Stimulated activated CD4-positive, alpha-beta T cell treated with anti-CD3 and anti-CD28 coated beads, Interleukin-4, amount 100 ng/mL, for 48 hours (primary cell): ENCODE data around the gene ADGRD2.

Experiments used
- DNase-seq, 2 donors: peaks; one replicate each; pipeline ENCODE4 v3.0.0-alpha.2; 2020; ENCODE audit warnings: low read depth in 2 of 2

Gene ADGRD2

DNA sequence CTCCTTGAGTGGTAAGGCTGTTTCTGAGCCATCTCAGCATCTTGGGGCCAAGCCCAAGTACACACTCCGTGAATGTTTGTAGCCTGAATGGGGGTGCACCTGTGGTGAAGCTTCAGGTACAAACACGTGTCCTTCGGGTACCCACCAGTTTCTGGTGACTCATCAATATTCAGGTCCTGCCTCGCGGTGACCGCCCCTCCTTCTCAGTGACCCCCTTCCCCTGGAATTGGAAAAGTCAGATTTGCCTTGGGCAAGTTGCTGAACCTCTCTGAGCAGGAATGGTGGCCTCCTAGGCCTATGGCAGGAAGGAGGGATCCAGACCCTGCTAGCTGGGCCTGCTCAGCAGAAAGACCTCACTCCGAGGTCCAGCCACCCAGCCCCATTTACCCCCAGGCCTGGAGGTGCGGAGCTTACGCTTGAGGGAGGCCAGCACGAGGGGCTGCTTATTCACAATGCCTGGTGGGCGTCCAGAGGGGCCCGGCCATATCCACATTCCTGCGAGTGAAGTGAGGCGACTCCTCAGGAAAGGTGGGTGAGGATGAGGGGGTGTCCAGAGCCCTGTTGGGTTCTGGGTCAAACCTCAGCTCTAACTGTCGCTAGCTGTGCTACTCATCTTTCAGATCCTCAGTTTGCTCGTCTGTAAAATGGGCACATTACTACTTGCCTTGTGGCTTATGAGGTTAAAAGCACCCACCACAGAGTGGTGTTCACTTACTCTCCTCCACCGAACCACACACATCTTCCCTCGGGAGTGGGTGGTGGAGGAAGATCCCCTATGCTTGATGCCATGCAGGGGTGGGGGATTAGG lies 7.0 kb downstream of the ADGRD2 start:
- DNase-seq: no peak

DNA sequence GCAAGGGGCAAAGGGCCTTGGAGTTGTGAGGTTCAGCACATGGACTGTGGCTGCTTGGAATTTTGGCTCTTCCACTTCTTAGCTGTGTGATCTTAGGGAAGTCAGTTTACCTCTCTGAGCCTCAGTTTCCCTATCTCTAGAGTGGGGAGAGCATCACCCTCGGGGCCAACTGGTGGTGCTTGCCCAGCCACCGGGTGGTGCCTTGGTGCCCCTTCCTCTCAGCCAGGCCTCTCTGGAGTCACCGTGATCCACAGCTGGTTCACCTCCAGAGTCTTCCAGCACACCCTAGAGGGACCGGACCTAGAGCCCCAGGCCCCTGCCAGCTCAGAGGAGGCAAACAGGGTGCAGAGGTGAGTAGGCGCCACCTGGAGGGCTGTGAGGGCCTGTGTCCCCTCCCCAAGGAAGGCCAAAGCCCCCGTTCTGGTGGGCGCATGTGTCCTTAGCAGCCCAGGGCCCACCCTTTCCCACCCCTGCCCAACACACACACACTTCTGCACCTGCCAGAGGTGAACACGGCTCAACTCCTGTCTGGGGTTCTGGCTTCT lies 7.7 kb downstream of the ADGRD2 start:
- DNase-seq: no peak

DNA sequence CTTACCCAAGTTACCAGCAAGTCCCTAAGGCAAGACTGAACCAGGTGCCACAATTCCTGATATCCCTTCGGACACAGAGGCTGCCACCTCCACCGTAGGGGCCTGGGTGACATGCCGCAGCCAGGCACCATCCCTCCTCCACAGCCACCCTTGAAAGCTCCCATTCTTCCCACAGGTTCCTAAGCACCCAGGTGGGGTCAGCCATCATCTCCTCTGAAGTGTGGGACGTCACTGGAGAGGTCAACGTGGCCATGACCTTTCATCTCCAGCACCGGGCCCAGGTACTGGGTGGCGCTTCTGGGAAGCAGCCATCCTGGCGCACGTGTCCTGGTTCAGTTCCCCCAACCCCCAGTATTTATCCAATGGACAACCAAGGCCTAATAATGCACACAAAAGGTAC lies 8.2 kb downstream of the ADGRD2 start:
- no peak for DNase-seq

DNA sequence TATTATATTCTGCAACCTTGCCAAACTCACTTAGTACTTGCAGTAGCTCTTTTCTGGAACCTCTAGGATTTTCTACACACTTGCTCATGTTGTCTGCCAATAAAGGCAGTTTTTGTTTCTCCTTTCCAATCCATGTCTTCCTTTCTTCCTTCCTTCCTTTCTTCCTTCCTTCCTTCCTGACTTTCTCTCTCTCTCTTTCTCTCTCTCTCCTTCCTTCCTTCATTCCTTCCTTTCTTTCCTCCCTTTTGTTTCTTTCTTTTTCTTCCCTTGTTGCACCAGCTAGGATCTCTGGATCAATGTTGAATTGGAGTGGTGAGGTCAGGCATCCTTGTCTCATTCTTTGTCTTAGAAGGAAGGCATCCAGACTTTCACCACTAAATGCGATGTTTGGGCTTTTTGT lies 12.5 kb downstream of the ADGRD2 start:
- no peak for DNase-seq

DNA sequence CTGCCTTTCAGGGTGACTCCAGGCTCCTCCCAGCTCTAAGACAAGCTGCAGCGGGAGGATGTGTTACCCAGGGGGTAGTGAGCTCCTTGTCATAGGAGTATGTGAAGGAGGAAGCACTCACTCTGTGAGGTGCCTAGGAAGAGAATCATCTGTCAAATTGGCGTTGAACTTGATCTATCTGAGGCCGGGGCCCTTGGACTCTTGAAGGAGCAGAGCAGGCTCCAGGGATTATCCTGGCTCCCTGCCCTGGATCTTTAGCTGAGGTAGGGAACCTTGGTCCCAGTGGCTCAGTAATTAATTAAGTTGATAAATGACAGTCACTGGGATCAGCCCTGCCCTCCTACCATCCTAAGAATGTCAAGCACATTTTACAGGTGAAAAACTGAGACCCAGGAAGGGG lies 15.5 kb downstream of the ADGRD2 start:
- DNase-seq: no peak

DNA sequence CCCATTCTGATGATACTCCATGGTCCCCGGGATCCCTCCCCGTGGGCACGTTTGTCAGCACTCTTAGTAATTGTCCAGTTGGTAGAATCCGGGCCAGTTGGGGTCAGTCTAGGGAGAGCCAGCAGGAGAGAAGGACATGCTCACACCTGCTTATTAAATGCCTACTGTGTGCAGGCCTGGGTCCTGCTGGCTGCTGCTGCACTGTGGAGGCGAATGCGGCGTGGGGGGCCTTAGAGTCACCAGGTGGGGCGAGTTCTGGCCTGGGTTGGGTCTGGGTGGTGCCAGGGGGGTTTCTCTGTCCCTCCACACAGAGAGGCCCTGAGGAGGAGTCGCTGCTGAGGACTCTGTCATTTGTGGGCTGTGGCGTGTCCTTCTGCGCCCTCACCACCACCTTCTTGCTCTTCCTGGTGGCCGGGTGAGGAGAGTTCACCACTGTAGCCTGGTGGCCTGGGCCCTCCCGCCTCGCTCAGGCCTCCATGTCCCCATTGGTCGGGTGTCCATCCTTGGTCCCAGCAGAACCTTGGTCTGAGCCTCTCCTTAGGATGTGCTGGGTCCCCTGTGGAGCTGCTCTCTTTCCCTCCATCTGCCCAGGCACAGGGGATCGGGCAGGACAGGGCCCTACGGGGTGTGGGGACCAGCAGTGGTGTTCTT lies 17.3 kb downstream of the ADGRD2 start:
- DNase-seq: no peak

DNA sequence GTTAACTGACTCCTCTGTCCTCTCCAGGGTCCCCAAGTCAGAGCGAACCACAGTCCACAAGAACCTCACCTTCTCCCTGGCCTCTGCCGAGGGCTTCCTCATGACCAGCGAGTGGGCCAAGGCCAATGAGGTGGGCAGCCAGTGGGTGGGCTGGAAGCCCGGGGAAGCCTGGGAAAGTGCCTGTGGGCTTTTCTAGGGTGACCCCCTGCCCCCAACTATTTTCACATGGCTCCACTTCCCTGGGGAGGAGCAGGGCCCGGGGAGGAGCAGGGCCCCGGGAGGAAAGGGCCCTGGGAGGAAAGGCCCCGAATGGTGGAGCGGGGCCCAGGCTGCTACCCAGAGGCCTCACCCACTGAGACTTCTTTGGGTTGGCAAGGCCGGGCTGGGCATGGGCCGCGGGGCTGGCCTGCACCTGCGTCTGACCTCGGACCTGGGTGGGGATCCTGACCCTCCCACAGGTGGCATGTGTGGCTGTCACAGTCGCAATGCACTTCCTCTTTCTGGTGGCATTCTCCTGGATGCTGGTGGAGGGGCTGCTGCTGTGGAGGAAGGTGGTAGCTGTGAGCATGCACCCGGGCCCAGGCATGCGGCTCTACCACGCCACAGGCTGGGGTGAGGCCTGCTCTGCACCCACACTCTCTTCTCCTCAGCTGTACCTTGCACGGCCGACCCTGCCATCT lies 17.9 kb downstream of the ADGRD2 start:
- DNase-seq: no peak

DNA sequence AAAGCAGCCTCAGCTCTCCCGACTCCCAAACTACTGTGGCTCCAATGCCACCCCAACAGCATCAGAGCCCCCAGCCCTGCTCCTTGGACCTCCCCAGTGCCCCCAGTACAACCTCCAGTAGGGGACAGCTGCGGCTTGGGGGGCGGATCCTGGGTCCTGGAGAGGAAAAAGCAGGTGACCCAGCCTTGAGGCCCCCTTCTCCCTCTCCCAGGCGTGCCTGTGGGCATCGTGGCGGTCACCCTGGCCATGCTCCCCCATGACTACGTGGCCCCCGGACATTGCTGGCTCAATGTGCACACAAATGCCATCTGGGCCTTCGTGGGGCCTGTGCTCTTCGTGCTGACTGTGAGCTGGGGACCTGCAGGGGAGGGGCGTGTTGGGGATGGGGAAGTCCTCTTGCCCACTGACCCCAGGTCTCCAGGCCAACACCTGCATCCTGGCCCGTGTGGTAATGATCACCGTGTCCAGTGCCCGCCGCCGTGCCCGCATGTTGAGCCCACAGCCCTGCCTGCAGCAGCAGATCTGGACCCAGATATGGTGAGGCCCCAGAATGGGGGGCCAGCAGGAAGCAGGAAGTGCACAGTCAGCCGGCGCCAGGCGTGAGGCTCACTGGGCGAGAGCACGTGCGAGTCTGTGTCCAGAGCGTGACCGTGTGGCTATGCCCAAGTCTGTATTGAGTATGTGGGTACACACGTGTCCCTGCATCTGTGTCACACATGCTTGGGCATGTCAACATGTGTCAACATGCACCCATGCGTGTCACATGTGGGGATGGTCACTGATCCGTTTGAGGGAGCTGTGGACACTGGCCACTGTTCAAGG lies 19.0 kb downstream of the ADGRD2 start:
- no peak for DNase-seq

DNA sequence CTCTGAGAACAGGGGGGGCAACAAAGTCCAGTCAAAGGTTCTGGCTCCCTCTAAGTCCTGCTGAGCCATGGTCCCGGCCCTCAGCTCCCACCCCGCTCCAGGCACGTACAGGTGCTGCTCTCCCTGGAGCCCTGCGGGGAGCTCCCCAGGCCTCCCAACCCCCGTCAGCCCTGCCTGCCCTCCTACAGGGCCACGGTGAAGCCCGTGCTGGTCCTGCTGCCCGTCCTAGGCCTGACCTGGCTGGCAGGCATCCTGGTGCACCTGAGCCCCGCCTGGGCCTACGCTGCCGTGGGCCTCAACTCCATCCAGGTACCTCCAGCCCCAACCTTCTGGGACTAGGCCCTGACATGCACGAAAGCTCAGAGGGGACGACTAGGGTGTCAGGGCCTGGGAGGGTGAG lies 20.1 kb downstream of the ADGRD2 start:
- no peak for DNase-seq

DNA sequence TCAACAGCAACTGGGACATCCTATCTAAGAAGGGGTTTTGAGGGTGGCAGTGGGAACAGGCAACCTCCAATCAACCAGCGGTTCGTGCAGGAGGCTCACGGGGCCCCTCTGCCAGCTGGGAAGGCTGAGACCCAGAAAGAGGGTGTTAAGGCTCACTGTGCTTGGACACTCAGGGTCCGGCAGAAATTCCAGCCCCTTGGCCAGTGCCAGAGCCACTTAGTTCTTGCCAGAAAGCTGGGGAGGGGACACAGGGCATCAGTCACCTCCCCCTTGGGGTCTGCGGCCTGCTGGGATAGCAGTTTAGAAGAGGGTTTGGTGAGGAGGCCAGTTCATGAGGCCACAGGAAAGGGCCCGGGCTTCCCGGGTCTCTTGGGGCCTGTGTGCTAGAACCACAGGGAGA lies 20.5 kb downstream of the ADGRD2 start:
- no peak for DNase-seq

DNA sequence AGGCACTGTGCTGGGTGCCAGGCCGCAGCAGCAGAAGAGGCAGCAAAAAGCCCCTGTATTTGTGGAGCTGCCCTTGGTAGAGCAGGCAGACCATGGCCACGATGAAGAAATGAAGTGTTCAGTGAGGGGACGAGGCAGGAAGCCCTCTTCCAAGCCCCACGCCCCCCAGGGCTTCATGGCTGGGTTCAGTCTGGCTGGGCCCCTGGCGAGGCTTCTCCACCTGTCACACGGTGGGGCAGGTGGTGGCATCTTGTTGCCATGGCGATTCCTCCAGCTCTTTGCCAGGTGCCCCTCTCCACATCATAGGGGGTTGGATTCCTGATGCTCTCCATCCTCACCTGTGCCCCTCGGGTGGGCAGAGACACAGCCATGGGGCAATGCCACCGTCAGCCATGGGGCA lies 21.5 kb downstream of the ADGRD2 start:
- DNase-seq: no peak

DNA sequence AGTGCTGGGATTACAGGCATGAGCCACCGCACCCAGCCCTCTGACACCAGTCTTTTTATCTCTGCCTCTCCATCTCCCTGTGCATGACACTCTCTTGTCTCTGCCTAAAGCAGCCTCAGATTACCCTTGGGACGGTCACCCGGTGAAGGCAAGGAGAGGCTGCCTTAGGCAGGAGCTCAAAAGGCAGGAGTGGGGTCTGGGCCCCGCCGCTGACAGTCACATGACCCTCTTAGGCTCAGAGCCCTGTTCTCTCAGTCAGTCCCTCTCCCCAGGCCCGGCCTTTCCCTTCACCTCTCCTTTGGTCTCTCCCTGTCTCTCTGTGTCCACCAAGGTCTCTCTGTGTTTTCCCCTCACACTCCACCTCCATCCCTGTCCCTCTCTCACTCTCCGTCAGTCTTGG lies 22.5 kb downstream of the ADGRD2 start:
- DNase-seq: no peak

DNA sequence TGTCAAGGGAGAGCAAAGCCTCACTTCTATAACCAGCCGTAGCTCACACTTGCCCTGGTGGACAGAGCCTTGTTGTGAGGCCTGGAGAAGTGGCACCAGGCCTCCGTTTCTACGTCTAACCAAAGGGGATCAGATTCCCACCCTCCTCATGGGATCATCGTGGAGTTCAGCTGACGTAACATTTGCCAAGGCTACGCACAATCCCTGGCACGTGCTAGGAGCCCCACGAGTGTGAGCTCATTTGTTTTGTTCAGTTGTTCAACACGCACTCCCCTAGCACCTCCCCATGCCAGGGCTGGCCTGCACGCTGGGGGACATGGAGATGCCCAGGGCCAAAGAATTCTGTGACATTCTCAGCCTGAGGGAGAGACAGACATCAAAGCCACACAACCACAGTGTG lies 23.1 kb downstream of the ADGRD2 start:
- DNase-seq: no peak

DNA sequence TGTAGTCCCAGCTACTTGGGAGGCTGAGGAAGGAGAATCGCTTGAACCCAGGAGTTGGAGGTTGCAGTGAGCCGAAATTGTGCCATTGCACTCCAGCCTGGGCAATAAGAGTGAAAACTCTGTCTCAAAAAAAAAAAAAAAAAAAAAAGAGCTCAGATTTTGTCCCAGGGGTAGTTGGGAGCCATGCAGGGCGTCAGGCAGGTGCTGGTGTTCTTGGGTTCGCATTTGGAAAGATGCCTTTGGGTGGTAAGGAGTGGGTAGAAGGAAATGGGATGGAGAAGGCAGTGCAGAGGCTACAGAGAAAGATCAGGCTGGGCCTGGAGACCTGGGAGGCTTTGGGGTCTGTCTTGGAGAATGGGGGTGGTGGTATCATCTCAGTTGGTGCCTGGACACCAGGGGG lies 23.9 kb downstream of the ADGRD2 start:
- DNase-seq: no peak

DNA sequence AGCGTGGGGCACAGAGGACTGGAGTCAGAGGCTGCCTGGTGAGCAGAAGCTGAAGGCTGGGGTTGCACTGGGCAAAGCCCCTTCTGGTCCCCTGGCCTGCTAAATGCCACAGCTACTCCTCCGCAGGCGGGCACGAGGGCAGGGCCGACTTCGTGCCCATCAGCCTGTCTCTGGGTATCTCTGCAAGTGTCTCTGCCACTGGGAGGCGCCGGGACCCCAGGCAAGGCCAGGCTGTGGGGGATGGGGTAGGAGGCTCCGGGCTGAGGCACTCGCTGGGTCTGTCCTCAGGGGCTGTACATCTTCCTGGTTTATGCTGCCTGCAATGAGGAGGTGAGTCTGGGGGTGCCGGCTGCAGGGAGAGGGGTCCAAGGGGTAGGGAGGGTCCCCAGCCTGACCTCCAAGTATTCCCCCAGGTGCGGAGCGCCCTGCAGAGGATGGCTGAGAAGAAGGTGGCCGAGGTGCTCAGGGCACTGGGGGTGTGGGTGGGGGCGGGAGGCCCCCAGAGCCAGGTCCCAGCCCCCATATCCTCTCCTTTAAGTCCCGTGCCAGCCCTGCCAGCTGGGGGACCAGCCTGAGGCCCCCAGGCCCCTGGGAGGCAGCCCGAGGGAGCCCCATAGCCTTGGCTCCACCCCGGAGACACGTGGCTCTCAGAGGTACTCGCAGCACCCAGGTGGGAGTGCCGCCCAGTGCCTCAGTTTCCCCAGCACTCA lies 25.1 kb downstream of the ADGRD2 start:
- DNase-seq: no peak

DNA sequence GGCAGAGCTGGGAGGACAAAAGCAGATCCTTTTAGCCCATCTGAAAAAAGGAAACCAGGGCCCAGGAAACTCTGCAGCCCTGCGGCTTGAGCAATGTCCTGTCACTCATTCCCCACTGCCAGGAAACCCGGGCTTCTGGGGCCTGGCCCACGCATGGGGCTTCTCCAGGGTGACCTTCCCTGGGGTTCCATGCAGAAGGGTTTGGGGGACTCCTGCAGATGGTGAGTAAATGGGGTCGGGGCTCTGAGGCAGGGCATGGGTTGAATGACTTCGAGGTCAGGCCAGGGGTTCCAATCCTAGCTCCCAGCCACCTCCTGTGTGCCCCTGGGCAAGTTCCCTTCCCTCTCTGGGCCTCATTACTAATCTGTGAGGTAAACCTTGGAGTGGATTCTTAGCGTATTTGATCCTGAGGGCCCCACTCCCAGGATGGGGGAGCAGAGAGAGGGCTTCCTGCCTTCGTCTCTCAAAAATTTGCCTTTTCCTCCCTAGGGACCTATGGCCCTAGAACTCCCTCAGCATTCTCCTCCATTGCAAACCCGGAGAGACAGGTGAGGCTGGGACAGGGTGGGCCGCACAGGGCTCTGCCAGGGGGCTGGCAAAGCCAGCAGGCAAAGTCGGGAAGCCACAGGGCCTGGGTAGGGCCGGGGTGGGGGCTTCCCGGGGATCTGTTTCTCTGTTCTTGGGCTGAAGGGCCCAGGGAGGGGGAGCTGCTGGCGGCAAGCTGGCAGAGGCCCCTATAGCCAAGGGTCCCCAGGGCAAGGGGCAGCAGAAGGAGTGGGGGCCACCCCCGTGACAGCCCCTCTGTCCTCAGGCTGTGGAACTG lies 25.8 kb downstream of the ADGRD2 start:
- DNase-seq: no peak

DNA sequence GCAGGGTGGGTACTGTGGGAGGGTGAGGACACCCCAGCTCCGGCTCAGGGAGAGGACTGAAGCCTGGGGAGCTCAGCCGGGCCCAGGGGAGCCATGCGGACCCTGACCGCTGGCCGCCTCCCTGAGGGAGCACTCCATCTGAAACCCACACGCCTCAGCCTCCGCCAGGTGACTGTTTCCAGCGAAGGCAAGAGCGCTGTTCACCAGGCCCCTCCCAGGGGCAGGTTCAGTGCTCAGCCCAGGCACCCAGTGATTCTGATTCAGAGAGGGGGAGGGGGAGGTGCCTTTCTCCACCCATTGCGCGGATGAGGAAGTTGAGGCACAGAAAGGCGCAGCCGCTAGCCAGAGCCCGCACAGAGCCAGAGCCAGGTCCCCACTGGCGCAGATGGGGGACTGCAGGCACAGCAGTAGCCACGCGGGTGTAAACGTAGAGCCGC lies 27.0 kb downstream of the ADGRD2 start:
- DNase-seq: no peak

DNA sequence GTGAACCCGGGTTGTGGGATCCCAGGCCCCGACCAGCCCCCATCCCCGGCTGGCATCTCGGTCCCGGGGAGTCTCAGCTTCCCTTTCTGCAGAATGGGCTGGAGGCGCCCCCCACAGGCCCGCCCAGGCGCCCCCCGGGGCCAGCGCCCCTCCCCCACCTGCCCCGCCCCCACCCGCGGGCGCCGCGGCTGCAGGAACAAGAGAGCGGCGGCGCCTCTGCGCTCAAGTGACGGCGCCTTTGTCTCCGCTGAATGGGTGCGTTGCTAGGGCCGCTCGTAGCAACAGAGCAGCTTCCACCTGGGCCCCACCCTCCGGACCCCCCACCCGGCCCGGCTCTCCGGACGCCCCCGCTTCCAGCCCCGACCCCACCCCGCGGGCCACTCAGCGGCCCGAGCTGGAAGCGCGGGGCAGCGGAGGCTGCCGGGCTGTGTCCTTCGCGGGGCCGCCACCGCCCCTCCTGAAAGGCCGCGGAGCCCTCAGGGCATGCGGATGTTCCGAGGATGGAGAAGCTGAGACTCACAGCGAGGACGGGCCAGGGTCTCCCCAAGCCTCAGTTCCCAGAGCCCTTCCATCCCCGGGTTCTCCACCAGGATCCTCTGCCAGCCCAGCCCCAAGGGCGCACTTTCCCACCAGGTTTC lies 27.5 kb downstream of the ADGRD2 start:
- DNase-seq: no peak

DNA sequence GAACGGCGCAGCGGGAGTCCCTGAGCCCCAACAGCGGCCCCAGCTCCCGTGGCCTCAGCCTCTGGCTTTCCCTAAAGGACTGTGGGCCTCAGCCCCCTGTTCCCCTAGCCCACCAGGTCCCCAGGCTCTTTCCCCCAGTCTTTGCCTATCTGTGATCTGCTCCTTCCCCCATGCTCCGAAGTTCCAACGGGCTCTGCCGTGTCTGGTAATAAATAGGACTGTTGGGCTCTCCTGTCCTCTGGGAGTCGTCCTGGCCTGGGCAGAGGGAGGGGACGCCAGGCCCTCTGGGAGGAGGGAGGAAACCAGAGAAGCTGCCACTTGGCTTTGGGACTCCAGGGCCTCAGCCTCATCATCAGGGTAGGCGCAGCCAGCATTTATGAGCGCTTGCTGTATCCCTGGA lies 28.1 kb downstream of the ADGRD2 start:
- DNase-seq: no peak

DNA sequence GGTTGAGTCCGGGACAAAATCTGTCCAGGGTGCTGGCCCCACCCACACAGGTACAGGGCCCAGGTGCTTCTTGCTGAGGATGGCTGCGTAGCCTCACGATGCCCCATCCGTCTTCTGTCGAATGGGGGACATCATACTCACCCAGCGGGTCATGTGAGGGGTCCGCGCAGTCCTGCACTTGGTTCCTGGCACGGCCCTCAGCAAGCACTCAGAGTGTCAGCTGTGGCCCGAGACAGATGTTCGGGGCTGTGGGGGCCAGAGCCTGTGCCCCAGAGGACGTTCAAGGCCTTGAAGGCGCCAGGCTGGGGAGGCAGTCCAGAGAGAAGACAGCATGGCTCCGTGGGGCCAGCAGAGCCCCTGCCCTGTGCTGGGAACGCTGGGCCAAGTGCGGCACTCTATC lies 29.1 kb downstream of the ADGRD2 start:
- DNase-seq: no peak
